MG63 (cell line): ENCODE results near the gene PAQR6. TPM values are rescaled to one million over a fixed set of nuclear protein-coding genes. Genes with fewer than 3 reads are reported as not detected.
A peak's percentile ranks its signal among the peaks of the same experiment; 100 is the strongest.

Experiments used
- DNase-seq: peaks from one replicate; pipeline ENCODE4 v3.0.0-alpha.2; 2020
- H3K27me3 ChIP-seq: fragments of 250-450 bp; sonication (Bioruptor Pico); 2 replicates; pipeline ENCODE4 v1.5.1; 2020; ENCODE audit warnings: mild to moderate bottlenecking, moderate library complexity
- H3K36me3 ChIP-seq: fragments of 250-450 bp; sonication (Bioruptor Pico); 2 replicates; pipeline ENCODE4 v1.5.1; 2020; ENCODE audit warnings: mild to moderate bottlenecking, moderate library complexity
- H3K4me3 ChIP-seq: fragments of 250-450 bp; sonication (Bioruptor Pico); 2 replicates; pipeline ENCODE4 v1.5.1; 2020; ENCODE audit warnings: mild to moderate bottlenecking, moderate library complexity
- H3K9me3 ChIP-seq: fragments of 250-450 bp; sonication (Bioruptor Pico); 2 replicates; pipeline ENCODE4 v1.5.1; 2020; ENCODE audit warnings: mild to moderate bottlenecking, moderate library complexity
- total RNA-seq: library from RNA; depleted of rRNA; stranded (reverse); fragments of >200 nt; shearing (Covaris generic); gene quantifications from 2 replicates; pipeline ENCODE4 v1.2.3, GENCODE V29; 2014; ENCODE audit warnings: low replicate concordance; rRNA removed

Gene PAQR6
- total RNA-seq, 1 experiment from 2014 or later: 0.59 TPM

DNA sequence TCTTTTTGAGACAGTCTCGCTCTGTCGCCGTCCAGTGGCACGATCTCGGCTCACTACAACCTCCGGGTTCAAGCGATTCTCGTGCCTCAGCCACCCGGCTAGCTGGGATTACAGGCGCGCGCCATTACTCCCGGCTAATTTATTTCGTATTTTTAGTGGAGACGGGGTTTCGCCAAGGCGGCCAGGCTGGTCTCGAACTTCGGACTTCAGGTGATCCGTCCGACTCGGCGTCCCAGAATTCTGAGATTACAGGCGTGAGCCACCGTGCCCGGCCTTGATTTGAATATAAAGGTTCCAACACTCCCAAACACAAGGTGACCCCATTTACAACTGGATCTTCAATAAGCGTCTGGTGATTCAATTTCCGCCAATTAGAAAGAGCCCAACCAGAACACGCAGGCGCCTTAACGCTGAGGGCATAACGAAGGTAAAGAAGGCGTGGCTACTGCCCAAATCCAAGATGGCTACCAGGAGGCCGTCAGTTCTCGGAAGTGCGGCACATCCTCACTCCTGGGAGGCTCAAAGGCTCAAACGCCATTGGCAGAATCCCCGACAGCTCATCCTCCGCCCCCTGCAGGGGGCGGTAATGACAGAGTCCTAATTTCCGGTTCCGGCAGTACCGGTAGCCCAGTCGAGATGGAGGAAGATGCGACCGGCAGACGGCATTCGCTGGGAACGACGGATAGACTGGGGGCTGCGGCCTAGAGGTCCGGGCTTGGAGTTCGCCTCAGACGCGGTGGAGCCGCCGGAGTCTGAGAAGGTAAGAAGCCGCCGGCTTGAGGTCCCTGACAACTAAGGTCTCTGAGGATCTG is 54.2 kb downstream of the PAQR6 start, which contains the start of gene SLC25A44:
TSS of gene SLC25A44 (plus strand) at position 617 of the 812 bp plus-strand sequence. CDS start 5,744 bp downstream, outside the sequence.
- peak; percentile 96 for DNase-seq
- H3K27me3 ChIP-seq: no peaks in the 10 kb centered on the region
- H3K9me3 ChIP-seq: no peaks in the 10 kb centered on the region
- peaks cover 18% of the 10 kb centered on the region for H3K36me3 ChIP-seq
- peak within 1 kb of the TSS; percentile 98 for H3K4me3 ChIP-seq

Other genes with a start within 250 kb of the PAQR6 start
- gene SSR2, start 227.1 kb downstream of the PAQR6 start, total RNA-seq: 243 and 387 TPM in 2 replicates
- 29.3 and 40.3 TPM in 2 replicates for gene UBQLN4, start 194.3 kb downstream of the PAQR6 start, total RNA-seq
- gene LAMTOR2, start 193.3 kb downstream of the PAQR6 start, total RNA-seq: 5.8 and 16.9 TPM in 2 replicates
- gene RAB25, start 186.9 kb downstream of the PAQR6 start, total RNA-seq: not detected in 2 replicates
- gene MEX3A, start 165.6 kb downstream of the PAQR6 start, total RNA-seq: 2.3 and 2.7 TPM in 2 replicates
- gene LMNA, start 133.3 kb downstream of the PAQR6 start, total RNA-seq: 1,337 and 1,568 TPM in 2 replicates
- 0.49 TPM in 1 of 2 replicates, not detected in the other for gene SEMA4A, start 94.5 kb downstream of the PAQR6 start, total RNA-seq
- gene SLC25A44, start 54.0 kb downstream of the PAQR6 start, total RNA-seq: 12.7 and 13.1 TPM in 2 replicates
- gene PMF1, start 35.0 kb downstream of the PAQR6 start, total RNA-seq: 161 and 219 TPM in 2 replicates
- 2.3 TPM in 1 of 2 replicates, not detected in the other for gene BGLAP, start 5.9 kb downstream of the PAQR6 start, total RNA-seq
- gene SMG5, start 34.8 kb upstream of the PAQR6 start, total RNA-seq: 75.7 and 99.5 TPM in 2 replicates
- 2.4 and 5.8 TPM in 2 replicates for gene TMEM79, start 36.3 kb upstream of the PAQR6 start, total RNA-seq
- gene GLMP, start 47.6 kb upstream of the PAQR6 start, total RNA-seq: 2.9 and 8.7 TPM in 2 replicates
- not detected in 2 replicates for gene VHLL, start 51.3 kb upstream of the PAQR6 start, total RNA-seq
- 1,070 and 1,240 TPM in 2 replicates for gene CCT3, start 90.2 kb upstream of the PAQR6 start, total RNA-seq
- 1.3 TPM in 1 of 2 replicates, not detected in the other for gene TSACC, start 90.5 kb upstream of the PAQR6 start, total RNA-seq
- not detected in 2 replicates for gene RHBG, start 121.2 kb upstream of the PAQR6 start, total RNA-seq